Middle frontal gyrus (tissue), 1 donor: Measurements from ENCODE around the gene RPTOR.
A peak's percentile ranks its signal among the peaks of the same experiment; 100 is the strongest.

Experiments used
- DNase-seq: peaks from one replicate; pipeline ENCODE4 v3.0.0-alpha.2; 2015; ENCODE audit warnings: low spot score; ENCODE audit errors: extremely low spot score

RPTOR gene

GRCh38 chr17:80953471-80954315 lies 409.1 kb downstream of the RPTOR start:
- DNase-seq: no peak

DNA sequence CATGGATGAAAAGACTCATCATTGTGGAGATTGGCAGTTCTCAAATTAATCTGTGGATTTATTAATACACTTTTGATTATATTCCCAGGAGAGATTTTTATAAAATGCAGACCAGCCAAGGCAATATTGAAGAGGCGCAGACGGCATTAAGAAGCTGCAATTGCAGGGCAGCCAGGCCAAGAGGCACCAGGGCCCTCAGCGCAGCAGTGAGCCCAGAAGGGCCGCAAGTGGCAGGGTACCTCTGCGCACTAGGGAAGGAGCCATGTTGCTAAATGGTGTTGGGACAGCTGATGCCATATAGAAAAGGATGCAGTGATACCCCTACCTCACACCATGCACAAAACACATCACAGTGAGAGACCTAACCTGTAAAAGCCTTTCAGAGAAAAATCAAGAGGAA lies 410.4 kb downstream of the RPTOR start:
- no peak for DNase-seq

- no peak for DNase-seq
Measured at GRCh38 chr17:80955671-80956280, 411.1 kb downstream of the RPTOR start.

DNA sequence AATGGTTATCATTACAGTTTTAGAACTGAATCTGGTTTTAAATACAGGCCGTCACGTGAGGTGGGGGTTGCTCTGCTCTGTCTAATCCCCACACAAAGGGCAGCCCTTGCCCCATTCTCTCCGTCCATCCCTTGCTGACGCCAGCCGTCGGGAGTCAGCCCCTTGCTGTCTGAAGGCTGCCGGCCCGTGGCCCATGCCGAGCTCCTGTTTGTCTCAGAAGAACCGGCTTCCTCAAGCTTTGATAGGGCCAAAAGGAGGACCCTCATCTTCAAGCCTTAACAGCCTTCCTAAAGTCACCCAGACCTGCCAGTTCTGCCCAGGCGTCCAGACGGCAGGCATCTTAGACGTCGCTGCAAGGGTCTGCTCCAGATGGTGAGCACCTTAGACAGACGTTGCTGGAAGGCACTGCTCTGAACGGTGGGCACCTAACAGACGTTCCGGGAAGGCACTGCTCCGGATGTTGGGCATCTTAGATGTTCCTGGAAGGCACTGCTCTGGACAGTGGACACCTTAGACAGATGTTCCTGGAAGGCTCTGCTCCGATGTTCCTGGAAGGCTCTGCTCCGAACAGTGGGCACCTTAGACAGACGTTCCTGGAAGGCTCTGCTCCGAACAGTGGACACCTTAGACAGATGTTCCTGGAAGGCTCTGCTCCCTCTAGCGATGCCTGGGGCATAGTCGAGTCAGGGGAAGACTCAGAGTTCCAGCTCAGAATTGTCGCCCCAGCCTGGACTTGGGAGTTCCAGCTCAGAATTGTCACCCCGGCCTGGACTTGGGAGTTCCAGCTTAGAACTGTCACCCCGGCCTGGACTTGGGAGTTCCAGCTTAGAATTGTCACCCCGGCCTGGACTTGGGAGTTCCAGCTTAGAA lies 411.9 kb downstream of the RPTOR start:
- DNase-seq: no peak

GRCh38 chr17:80957461-80957941 lies 412.9 kb downstream of the RPTOR start:
- no peak for DNase-seq

GRCh38 chr17:80959330-80960036 lies 414.8 kb downstream of the RPTOR start:
- peak; percentile 22 for DNase-seq

DNA sequence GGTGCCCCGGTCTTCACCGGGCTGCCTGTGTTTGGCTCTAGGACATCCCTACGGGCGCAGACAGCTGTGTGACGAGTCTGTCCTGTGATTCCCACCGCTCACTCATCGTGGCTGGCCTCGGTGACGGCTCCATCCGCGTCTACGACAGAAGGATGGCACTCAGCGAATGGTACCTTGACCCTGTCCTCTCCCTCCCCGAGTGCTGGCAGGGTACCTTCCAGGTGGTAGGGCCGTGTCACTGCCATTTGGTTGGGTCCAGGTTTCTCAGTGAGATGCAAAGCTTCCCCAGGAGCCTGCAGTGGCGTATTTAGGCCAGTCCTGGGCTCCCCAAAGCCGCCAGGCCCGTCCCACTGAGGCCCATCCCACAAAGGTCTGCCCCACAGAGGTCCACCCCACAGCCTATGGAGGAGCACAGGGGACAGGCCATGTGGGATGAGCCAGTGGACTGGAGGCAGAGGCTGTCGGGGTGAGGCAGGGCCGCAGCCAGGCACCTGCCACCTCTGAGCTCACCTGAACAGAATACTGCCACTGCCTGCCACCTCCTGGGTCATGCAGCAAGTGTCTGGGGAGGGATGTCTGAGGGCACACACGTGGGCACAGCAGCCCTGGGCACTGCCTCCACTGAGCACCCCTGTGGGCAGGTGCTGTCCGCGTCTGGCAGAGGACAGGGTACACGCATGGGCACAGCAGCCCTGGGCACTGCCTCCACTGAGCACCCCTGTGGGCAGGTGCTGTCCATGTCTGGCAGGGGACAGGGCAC lies 415.6 kb downstream of the RPTOR start:
- DNase-seq: no peak

- DNase-seq: no peak
Measured at GRCh38 chr17:80960797-80961452, 416.3 kb downstream of the RPTOR start.

DNA sequence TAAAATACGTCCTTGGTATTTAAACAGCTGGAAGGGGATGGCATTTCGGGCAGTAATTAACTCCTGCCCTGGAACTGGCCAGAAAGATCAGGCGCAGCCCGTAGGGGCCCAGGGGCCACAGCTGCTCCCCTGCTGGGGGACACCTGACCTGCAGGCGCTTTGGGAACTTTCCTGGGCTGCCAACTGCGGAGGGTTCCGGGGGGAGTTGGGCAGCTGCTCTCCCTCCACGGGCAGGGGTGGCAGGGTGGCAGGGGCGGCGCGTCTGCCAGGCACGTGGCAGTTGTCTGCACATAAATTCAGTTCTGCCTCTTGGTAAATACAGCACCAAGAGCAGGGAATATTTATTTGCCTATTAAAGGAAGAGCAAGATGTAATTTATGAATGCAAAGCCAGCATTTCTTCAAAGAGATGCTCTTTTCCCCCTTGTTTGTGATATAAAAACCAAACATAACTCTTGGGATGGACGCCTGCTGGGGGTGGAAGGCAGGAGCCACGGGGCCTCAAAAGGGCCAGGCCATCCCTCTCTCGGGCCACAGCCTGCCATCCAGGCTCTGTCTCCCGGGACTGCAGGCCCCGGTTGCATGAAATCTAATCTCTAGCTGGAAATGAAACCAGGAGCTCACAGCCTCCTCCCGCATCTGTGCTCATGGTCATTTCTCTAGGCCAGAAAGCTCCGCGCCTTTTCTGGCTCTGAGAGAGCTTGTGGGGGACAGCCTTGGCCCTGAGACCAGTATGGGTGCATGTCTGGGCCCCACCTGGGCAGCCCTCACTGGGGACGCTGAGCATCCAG lies 417.1 kb downstream of the RPTOR start:
- no peak for DNase-seq

GRCh38 chr17:80962356-80963329 lies 418.0 kb downstream of the RPTOR start:
- DNase-seq: no peak

- DNase-seq: no peak
Measured at GRCh38 chr17:80963812-80964543, 419.3 kb downstream of the RPTOR start.

GRCh38 chr17:80964544-80964856 lies 419.9 kb downstream of the RPTOR start:
- no peak for DNase-seq

- no peak for DNase-seq
Measured at GRCh38 chr17:80964859-80965580, 420.4 kb downstream of the RPTOR start.

DNA sequence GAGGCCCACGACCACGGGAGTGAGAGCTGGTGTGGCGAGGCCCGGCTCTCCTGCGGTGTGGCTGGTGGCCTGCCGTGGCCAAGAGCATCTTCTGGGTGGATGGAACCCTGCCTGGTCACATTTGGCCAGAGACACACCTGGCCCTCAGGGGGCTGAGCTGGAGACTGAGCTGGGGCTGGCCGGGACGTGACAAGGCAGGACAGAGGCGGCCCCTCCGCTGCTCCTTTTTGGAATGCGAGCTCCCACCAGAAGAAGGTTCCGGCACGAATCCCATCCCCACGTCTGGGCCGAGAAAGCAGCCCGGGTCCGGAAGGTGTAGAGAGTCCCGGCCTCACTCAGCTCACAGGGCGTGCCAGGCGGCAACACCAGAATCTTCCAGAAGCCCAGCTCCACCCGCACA lies 421.0 kb downstream of the RPTOR start:
- no peak for DNase-seq

- no peak for DNase-seq
Measured at GRCh38 chr17:80967404-80967872, 422.8 kb downstream of the RPTOR start.

- peak; percentile 22 for DNase-seq
Measured at GRCh38 chr17:80968602-80969029, 424.0 kb downstream of the RPTOR start.
